ENCODE measurements around the gene TIMM17B.
"Not testable (repeated sequence)": the region's sequence is repeated elsewhere in the genome, so short reads cannot be mapped to it uniquely, and the experiment has no call there.

The TIMM17B gene

DNA sequence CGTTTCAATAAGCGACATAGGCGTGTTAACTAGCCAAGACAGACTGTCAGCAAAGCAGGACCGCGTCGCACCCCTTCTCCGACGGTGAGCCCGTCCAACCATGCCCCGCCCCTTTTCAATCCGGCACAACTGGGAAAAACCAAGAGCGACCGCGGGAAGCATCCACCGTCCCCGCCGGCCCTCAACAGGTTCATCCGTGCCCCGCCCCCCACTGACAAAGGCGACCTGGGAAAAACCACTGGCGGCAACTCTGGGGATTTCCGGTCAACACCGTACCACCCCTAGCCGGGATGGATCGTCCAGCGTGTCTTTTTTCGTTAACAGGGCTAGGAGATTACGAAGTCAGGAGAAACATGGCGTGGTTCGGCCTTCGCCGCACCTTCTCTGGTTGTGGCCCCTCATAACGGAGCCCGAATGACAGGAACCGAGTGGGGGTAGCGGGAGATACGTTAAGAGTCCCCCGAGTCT is 377 bp downstream of the TIMM17B start:
- in situ Hi-C loops (cut with HindIII; ENCODE audit: low sequenced_read_pairs), result no loop called here

DNA sequence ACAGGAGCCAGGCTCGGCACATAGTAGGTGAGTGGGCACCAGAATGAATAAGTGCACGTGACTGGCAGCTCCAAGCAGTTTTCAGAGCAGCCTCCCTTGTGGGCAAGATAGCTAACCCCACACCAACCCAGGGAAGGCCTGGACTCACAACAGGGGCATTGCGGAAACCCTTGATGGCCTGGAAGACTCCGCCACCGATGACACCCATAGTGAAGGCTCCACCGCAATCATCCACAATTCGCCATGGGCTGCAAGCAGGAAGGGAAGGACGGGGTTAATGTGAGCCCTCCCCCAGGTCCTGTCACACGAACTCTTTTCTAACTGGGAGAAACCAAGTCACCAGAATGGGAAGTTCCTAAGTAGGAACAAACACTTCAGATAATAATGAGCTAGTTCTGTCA is 957 bp downstream of the TIMM17B start:
- in situ Hi-C loops (cut with HindIII; ENCODE audit: low sequenced_read_pairs), result no loop called here

DNA sequence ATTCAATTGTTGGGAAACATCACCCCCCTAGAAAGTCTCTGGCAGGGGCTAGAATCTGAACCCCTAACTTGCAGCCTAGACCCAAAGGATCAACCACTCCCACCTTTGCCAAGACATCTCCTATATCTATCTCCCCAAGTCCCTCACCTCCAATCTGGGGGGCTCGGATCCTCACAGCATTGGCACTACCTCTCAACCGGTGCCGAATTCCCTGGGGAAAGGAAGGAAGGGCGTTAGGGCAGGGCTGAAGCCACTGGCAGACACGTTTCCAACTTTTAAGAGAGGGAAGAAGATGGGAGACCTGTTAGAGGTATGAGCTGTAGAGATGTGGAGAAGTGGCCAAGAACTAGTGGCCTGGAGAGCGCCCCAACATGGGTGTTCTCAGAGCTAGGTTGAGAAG is 2.7 kb downstream of the TIMM17B start:
- in situ Hi-C loops (cut with HindIII; ENCODE audit: low sequenced_read_pairs), result no loop called here

DNA sequence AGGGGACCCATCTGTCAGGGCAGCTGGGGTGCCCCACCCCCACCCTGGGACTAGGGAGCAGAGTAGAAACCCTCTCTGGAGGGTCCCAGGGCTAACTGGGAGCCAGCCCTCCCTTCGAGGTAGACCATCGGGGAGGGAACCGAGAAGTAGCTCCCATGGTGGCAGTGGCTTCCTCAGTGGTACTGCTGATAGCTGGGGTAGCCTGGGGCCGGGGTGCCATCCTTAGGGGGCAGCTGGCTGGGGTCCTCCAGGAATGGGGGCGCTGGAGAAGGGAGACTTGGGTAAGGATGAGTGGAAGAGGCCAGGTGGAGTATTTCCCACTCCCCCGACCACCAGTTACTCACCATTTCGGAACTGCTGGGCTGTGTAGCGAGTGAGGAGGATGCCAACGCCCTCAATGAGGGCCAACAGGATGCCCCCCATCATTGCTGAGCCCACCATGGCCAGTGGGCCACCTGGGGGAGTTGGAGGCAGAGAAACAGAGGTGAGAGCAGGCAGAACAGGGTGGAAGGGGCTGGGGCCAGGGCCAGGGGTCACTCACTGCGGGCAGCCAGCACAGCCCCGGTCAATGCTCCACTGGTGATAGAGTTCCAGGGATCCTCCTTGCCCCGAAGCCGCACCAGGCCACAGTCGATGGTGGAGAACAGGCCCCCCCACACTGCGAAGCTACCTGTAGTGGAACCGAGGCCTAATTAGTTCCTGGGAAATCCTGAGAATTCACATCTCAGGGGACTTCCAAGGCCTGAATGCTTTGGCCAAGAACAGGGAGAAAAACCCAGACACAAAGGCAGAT is 3.8 kb downstream of the TIMM17B start:
- in situ Hi-C loops (cut with HindIII; ENCODE audit: low sequenced_read_pairs), result no loop called here

DNA sequence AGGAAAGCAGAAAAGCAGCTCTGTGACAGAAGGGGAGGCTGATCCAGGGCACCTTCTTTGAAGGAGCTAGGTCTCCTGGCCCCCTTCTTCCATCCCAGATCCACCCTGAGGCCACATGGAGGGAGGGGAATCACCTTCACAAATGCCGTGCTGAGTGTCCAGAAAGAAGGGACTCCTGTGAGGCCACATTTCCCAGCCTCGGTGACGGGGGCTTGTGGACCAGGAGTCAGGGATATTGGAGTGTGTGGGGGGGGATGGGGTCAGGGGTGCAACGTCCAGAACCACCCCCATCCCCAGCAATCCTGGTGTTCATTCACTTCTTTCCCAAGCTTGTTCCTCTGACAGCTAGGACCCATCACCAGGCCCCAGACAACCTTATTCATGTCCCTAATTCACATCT is 4.7 kb downstream of the TIMM17B start:
- in situ Hi-C loops (cut with HindIII; ENCODE audit: low sequenced_read_pairs), result no loop called here

DNA sequence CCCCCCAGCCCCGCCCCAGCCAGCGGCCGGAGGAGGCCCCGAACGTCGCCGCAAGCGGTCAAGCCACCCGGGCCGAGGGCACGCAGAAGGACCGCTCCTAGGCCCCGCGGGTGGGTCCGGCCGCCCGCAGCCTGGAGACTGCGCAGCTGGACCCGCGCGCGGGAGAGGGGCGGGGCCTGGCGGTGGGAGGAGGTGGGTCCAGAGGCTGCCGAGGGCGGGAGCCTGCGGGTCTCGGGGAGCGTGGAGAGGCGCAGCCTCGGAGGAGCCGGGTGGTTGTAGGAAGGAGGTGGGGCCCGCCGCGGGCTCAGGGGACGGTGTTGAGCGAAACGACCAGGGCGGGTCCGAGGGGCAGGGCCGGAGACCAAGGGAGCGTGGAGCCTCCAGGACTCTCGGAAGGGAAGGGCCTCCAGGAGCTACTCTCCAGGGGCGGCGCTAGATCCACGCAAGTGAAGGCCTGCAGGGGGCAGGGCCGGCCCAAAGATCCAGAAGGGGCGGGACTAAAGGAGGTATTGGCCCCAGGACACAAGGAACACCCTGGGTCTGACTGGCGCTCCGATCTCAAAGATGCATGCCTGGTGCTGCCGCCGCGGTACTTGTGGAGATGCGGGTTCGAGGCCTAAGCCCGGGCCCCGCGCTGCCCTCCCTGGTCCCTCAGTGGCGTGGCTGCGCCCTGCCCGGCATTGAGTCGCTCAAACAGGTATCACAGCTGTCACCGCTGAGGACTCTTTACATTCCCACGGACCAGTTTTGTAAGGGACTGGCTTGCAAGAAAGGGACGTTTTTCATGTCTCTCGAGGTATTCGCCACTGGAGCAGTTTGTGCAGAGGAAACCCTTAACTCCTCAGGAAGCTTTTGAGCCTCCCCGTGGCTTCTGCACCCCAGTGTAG is 5.9 kb downstream of the TIMM17B start:
- in situ Hi-C loops (cut with HindIII; ENCODE audit: low sequenced_read_pairs), result no loop called here

DNA sequence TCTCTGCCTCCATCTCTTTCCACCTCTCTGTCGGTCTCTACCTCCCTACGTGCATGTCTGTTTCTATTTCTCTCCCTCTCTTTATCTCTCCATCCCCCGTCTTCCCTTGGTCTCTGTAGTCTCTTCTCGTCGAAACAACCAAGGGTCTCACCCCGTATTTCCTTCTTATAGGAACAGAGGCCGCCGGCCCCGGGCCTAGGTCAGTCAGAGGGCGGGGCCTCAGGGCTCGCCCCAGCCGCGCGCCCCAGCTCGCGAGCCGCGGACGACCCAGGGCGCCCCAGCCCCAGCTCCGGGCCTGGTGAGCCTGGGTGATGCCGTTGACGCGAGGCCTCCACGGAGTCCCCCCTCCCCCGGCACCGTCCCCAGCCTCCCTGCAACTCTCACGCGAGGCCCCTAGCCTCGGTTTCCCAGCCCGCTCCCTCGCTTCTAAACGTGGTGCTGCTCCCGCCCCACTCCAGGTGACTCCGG is 6.6 kb downstream of the TIMM17B start:
- in situ Hi-C loops (cut with HindIII; ENCODE audit: low sequenced_read_pairs), result no loop called here

DNA sequence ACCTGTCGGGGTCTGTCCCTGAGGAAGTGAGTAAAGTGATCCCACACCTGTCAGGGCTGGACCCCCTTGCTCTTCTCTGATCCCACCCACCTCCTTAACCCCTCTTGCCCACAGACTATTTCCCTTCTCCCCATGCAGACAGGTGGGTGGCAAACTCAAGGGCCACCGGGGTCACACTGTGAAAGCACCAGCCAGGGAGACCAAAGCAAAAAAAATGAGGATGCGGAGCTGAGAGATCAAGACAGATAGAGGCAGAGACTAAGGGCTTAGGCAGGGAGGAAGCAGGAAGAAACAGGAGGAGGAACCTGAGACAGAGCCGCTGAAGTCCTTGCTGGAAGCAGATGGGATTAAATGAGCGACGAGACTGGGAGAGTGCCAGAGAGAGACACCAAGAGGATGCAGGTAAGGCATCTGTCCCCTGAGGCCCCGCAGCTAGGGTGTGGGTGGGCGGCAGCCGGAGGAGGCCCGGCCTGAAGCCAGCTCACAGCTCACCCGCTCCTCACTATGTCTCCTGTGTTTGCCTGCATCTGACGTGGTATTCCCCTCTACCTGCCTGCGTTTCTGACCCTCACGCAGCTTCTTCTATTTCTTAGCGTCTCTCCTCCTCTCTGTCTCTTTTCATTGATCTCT is 7.2 kb downstream of the TIMM17B start:
- in situ Hi-C loops (cut with HindIII; ENCODE audit: low sequenced_read_pairs), result no loop called here

DNA sequence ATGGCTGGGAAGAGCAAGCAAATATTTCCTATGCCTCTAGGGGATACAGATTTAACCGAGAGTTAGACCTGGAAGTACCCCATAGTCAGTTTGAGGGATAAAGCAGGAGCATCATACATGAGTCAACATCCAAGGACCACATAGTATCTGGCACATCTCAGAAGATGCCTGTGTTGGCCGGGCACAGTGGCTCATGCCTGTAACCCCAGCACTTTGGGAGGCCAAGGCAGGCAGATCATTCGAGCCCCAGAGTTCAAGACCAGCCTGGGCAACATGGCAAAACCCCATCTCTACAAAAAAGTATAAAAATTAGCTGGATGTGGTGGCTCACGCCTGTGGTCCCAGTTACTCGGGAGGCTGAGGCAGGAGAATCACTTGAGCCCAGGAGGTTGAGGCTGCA is 11.0 kb downstream of the TIMM17B start:
- in situ Hi-C loops (cut with HindIII; ENCODE audit: low sequenced_read_pairs), result not testable (repeated sequence)

DNA sequence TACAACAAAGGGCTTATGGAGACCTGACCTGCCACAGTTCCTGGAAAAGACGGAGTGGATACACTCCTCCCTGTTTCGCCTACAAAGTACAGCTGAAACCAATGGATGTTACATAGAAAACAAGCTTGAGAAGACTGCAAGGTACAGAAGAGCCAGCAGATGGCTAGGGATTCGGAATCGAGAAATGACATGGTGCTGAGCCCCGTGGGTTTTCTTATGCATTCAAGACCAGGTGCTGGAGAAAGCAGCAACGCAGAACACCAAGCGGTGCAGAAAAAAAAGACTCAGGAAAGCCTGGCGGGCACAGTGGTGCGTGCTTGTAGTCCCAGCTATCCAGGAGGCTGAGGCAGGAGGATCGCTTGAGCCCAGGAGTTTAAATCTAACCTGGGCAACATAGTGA is 13.8 kb downstream of the TIMM17B start:
- in situ Hi-C loops (cut with HindIII; ENCODE audit: low sequenced_read_pairs), result no loop called here

DNA sequence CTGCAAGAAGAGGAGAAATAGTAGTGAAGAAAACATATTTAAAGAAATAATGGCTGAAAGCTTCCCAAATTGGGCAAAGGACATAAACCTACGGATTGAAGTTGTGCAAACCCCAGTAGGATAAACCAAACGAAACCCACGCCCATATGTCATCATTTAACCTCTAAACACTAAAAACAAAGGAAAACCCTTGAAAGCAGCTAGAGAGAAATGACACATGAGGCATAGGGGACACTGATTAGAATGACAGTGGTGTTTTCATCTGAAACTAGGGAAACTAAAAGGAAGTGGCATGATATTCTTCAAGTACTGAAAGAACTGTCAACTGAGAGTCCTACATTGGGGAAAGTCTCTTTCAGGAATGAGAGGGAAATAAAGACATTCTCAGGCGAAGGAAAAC is 20.6 kb downstream of the TIMM17B start:
- in situ Hi-C loops (cut with HindIII; ENCODE audit: low sequenced_read_pairs), result not testable (repeated sequence)

DNA sequence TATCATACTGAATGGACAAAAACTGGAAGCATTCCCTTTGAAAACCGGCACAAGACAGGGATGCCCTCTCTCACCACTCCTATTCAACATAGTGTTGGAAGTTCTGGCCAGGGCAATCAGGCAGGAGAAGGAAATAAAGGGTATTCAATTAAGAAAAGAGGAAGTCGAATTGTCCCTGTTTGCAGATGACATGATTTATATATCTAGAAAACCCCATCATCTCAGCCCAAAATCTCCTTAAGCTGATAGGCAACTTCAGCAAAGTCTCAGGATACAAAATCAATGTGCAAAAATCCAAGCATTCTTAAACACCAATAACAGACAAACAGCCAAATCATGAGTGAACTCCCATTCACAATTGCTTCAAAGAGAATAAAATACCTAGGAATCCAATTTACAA is 25.6 kb downstream of the TIMM17B start:
- in situ Hi-C loops (cut with HindIII; ENCODE audit: low sequenced_read_pairs), result not testable (repeated sequence)

DNA sequence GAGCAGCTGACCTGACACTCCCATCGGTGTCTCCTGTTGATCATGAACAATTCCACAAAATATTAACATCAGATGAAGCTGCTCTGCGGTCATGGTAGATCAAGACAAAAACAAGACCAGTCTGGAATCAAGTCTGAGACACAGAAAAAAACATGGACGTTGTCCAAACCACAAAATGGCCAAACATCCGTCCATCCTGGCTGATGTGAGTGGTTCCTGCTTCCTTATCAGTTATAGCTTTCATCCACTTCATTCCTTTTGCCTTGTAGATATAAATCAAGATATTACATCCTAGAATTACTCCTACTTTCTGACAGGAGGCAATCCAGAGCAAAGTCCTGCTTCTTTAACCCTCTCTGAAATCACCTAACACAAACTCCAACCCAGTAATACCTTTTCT is 33.4 kb downstream of the TIMM17B start:
- in situ Hi-C loops (cut with HindIII; ENCODE audit: low sequenced_read_pairs), result no loop called here

DNA sequence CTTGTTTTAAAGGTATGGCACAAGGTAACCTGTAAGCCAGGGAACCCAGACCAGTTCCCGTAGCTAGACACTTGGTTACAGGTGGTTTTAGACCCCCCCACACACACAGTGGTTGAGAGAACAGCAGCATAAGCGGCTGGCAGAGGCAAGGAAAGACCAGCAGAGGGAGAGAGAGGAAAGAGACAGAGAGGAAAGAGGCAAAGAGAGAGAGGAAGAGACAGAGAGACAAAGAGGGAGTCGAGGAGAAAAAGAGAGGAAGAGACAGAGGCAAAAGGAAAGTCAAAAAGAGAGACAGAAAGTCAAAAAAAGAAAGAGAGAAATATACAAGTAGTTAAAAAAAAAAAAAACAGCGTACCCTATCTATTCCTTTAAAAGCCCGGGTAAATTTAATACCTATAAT is 42.7 kb downstream of the TIMM17B start:
- in situ Hi-C loops (cut with HindIII; ENCODE audit: low sequenced_read_pairs), result no loop called here

DNA sequence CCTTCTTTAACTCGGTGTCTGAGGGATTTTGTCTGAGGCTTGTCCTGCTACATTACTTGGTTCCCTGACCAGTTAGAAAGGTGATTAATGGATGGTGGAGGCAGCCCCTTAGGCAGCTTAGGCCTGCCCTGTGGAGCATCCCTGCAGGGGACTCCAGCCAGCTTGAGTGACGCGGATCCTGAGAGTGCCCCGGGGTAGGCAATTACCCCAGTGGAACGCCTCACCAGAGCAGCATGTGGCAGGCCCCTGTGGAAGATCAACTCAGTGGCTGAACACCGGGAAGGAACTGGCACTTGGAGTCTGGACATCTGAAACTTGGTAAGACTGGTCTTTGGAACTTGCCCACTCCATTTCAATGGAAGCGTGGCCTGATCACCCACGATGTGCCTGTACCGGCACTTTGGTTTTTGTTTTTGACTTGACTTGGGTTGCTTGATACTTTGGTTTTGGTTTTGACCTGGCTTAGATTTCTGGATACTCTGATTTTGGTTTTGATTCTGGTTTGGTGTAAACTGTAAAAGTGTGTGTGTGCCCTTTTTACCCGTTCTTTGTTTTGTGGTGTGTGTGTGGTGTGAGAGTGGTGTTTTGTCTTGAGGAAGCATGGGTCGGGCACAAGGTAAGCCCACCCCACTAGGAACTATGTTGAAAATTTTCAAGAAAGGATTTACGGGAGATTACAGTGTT is 43.3 kb downstream of the TIMM17B start:
- in situ Hi-C loops (cut with HindIII; ENCODE audit: low sequenced_read_pairs), result not testable (repeated sequence)

DNA sequence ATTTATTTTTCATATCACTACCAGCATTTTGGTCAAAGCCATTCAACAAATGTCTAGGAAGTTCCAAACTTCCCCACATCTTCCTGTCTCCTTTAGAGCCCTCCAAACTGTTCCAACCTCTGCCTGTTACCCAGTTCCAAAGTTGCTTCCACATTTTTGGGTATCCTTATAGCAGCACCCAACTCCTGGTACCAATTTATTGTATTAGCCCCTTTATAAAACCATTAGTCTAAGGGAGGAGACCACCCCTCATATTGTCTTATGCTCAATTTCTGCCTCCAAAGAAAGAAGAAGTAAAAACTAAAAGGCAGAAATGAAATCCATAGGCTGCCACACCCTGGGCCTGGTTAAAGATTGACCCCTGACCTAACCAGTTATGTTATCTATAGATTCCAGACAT is 44.1 kb downstream of the TIMM17B start:
- in situ Hi-C loops (cut with HindIII; ENCODE audit: low sequenced_read_pairs), result not testable (repeated sequence)

DNA sequence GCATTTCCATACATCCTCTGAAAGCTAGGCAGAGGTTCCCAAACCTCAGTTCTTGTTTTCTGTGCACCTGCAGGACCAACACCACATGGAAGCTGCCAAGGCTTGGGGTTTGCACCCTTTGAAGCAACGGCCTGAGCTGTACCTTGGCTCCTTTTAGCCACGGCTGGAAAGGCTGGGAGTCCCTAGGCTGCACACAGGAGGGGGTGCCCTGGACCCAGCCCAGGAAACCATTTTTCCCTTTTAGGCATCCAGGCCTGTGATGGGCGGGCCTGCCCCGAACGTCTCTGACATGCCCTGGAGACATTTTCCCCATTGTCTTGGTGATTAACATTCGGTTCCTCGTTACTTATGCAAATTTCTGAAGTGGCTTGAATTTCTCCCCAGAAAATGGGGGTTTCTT is 44.7 kb downstream of the TIMM17B start:
- in situ Hi-C loops (cut with HindIII; ENCODE audit: low sequenced_read_pairs), result no loop called here

DNA sequence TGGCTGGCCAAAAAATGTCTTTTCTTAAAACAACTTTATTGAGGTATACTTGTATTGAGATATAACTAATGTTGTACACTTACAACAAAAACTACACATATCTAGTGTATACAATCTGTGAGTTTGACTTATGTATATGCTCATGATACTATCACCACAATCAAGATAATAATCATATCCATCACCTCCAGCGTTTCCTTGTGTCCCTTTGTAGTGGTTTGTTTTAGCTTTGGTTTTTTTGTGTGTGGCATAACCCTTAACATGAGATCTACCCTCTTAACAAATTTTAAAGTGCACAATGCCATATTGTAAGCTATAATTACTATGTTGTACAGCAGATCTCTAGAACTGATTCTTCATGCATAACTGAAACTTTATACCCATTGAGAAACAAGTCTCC is 48.7 kb downstream of the TIMM17B start:
- in situ Hi-C loops (cut with HindIII; ENCODE audit: low sequenced_read_pairs), result no loop called here

Data from DLD1 (cell line).